Endothelial cell of umbilical vein (primary cell): ENCODE results near the gene NANP.

Experiments
- EZH2 ChIP-seq: IDR thresholded peaks from 2 replicates; pipeline ENCODE4 v1.6.1; 2012; ENCODE audit warnings: borderline replicate concordance, low read depth, mild to moderate bottlenecking, moderate library complexity, low read length, inconsistent platforms; ENCODE audit not compliant: severe bottlenecking
- FOS ChIP-seq: IDR thresholded peaks from 2 replicates; pipeline ENCODE4 v1.6.1; 2011; ENCODE audit warnings: mild to moderate bottlenecking, low read length, moderate library complexity, borderline replicate concordance; ENCODE audit not compliant: insufficient read depth
- GATA2 ChIP-seq: IDR thresholded peaks from 2 replicates; pipeline ENCODE4 v1.7.0; 2011; ENCODE audit warnings: low read depth, mild to moderate bottlenecking, moderate library complexity, mixed read lengths, low read length; ENCODE audit not compliant: insufficient read length, insufficient read depth
- POLR2A ChIP-seq: IDR thresholded peaks from 2 replicates; pipeline ENCODE4 v1.6.1; 2012; ENCODE audit warnings: low read depth, mild to moderate bottlenecking, control low read depth, low read length
- POLR2AphosphoS5 ChIP-seq: IDR thresholded peaks from 2 replicates; pipeline ENCODE4 v1.6.1; 2012; ENCODE audit warnings: low read depth, mild to moderate bottlenecking, control low read depth, low read length, moderate library complexity; ENCODE audit not compliant: insufficient read depth
- TF ChIP-seq, protein P1 (sequence below), 2 donors: IDR thresholded peaks; 1 replicate in 1 of 2; 2 replicates in 1 of 2; pipeline ENCODE4 v1.5.1; 2011; ENCODE audit warnings: low read length in 2 of 2, mild to moderate bottlenecking in 2 of 2, moderate library complexity in 2 of 2, control low read depth in 1 of 2, inconsistent platforms in 1 of 2, low read depth in 1 of 2; ENCODE audit not compliant: insufficient read depth in 1 of 2; ENCODE audit errors: extremely low read depth in 1 of 2
- TF ChIP-seq, protein P2 (sequence below): IDR thresholded peaks from 2 replicates; pipeline ENCODE4 v1.6.1; 2011; ENCODE audit not compliant: insufficient read depth, insufficient read length

DNA sequence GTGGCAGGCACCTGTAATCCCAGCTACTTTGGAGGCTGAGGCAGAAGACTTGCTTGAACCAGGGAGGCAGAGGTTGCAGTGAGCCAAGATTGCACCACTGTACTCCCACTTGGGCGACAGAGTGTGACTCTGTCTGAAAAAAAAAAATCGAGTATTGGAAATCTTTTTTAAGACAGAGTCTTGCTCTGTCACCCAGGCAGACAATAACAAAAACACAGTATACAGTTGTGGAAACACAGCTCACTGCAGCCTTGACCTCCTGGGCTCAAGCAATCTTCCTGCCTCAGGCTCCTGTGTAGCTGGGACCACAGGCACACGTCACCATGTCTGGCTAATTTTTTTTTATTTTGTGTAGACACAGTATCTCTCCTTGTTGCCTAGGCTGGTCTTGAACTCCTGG is 15.0 kb downstream of the NANP start:
- TF ChIP-seq, protein P1, sequence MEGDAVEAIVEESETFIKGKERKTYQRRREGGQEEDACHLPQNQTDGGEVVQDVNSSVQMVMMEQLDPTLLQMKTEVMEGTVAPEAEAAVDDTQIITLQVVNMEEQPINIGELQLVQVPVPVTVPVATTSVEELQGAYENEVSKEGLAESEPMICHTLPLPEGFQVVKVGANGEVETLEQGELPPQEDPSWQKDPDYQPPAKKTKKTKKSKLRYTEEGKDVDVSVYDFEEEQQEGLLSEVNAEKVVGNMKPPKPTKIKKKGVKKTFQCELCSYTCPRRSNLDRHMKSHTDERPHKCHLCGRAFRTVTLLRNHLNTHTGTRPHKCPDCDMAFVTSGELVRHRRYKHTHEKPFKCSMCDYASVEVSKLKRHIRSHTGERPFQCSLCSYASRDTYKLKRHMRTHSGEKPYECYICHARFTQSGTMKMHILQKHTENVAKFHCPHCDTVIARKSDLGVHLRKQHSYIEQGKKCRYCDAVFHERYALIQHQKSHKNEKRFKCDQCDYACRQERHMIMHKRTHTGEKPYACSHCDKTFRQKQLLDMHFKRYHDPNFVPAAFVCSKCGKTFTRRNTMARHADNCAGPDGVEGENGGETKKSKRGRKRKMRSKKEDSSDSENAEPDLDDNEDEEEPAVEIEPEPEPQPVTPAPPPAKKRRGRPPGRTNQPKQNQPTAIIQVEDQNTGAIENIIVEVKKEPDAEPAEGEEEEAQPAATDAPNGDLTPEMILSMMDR (IDR thresholded peaks at IDR 0.05; ENCODE audit: extremely low read depth in 1 of 2, insufficient read depth in 1 of 2, low read depth in 1 of 2, low read length in 2 of 2): no peak
- TF ChIP-seq POLR2AphosphoS5 (no peak), GATA2 (no peak), POLR2A (no peak), EZH2 (no peak), FOS (no peak)
- TF ChIP-seq, protein P2, sequence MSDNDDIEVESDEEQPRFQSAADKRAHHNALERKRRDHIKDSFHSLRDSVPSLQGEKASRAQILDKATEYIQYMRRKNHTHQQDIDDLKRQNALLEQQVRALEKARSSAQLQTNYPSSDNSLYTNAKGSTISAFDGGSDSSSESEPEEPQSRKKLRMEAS: no peak
